NK-92 (cell line): ENCODE data around the gene RYR3.

Experiments
- DNase-seq: peaks from one replicate; lab custom pipeline; 2025; ENCODE audit not compliant: unreplicated experiment; lab: John Stamatoyannopoulos, UW

Gene RYR3

DNA sequence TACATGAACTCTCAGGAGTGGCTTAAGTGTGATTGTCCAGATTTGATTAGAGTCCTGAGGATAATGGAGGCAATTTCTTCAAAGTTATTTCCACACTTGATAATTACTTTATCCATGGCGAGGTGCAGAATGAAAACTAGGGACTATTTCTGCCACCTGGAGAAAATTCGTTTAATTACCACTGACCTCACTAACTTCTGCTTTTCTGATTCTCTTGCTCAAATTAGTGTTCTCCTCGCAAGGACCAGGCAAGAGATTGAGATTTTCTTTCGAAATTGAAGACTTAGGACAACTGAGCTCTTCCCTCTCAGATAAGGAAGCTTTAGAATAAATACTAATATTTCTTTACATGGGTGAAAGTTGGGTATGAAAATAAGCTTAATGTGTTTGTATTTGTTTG is 135.2 kb downstream of the RYR3 start:
- DNase-seq = no peak

DNA sequence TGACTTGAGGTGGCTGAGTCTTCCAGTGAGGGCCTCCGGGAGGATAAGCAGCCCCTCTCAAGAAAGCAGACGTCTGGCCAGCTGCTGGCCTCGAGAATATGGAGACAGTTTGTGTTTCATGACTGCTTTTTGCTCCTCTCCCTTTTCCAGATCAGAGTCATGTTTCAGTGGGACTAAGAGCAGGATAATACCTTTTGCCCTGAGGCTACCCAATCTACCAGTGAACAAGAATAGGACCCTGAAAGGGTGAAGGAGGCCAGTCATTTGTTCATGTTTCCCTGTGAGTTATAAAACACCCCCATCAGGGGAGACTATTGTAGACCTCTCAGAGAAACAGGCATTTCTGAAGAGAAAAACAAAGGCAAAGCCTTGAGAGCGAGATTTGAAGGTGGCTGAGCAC is 137.4 kb downstream of the RYR3 start:
- no peak for DNase-seq

DNA sequence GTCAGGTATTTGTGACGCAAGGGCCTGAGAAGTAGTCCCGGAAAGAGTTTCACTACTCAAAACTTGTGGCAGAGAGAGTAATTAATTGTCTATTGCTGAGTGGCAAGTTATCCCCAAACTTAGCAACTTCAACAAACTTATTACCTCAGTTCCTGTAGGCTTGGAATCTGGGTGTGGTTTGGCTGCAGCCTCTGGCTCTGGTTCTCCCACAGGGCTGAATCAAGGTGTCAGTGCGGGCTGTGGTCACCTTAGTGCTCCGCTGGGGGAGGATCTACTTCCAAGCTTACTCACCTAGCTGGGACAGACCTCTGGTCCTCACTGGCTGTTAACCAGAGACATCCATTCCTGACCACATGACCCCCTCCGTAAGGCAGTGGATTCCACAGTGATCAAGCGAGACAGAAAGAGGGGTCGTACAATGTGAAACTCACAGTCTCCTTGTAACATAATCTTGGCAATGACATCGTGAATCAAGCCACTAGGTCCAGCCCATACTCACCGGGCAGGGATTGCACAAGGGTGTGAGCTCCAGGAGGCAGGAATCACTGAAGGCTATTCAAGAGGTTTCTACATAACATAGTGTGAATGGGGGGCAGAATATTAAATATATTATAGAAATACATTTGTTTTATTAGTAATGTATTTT is 138.3 kb downstream of the RYR3 start:
- no peak for DNase-seq

DNA sequence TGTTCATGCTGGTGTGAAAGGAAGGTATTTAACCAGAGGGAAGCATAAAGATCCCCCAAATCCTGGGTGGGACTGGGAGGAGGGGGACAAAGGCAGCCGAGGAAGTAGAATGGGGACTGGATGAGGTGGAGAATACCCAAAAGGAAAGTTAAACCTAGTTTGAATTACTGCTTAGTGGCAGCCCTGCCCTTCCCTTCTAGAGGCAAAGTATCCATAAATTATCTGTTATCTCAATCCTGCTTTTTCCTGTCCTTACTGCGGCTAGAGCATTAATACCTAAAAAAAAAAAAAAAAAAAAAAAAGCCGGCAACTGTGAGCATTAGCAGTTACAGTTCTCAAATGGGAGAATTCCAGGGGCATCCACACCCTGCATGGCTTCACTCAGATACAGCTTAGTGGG is 139.0 kb downstream of the RYR3 start:
- DNase-seq = no peak

DNA sequence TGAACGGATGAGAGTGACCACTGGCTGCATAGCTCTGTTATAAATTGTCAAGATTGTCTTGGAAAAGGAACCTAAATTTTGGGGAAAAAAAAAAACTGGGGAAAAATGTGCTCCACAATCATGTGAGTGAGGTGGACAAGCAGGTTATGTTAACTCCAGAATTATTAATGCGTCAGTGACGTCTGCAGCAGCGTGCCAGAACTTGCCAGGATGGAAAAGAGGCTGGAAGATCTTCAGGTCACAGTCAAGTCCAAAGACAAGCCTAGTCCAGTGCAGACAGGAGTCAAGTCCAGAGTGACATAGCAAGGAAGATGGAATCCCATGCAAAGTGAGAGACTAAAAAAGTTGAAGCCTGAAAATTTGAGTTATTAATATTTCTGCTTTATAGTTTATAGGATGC is 140.6 kb downstream of the RYR3 start:
- no peak for DNase-seq

DNA sequence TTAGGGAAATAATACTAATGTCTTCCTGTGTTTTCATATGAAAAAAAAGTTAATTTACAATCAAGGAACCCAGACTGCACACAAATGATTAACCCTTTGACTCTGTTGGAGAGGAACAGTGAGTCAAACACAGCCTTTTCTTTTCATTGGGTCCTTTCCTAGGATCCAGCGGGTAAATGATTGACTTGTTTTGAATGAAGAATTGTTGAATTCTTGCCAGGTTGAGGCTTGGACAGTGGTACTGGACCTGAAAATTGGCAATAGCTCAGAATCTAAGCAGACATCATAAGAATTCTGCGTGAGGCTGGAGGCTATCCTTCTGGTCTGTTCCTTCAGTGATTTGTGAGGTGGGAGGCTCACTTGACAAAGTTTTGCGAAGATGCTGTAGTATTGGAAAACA is 143.0 kb downstream of the RYR3 start:
- no peak for DNase-seq

DNA sequence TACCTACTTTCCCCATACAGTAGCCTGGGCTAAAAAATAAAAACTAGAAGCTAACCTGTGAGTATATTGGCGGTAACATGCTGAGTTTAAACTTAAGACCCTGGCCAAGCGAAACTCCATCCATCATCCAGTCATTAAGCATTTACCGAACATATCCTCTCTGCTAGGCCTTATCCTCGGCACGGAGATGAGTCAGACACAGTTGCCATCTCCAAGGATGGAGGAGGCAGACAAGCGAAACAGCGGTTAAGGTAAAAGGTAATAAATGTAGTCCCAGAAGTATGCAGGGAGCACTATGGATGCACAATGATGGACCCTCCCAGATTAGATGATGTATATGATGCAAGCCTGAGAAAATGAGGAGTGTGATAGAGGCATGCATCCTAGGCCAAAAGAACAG is 143.6 kb downstream of the RYR3 start:
- DNase-seq = no peak

DNA sequence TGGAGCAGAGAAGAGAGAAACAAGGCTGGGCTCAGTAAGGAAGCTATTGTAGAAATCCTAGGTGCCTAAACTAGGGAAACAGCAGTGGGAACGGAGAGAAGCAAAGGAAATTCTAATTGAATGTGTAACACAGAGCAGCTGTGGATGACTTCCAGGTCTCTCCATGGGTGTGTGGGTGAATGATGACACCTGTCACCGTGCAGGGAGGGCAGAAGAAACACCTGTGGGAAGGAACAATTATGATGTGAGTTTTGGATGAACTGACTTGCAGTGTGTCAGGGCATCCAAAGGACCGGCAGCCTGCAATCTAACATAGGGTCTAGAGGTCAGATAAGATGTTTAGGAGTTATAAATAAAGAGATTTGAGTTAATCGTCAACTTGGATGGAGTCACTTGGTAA is 144.2 kb downstream of the RYR3 start:
- DNase-seq = no peak

DNA sequence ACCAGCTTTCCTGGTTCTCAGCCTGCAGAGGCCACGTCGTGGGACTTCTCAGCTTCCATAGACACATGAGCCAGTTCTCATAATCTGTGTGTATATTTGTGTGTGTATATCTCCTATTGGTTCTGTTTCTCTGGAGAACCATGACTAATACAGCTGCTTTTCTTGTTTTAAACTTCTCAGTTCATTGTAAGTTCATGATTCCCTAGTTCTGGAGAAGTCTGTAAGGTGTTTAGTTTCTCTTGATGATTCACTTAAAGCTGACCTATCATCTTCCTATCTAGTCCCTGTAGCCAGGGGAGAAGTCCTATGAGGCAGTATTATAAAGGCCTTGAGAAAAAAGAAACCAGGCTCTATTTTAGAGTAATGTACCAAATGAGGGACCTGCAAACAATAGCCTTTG is 147.7 kb downstream of the RYR3 start:
- DNase-seq = no peak

DNA sequence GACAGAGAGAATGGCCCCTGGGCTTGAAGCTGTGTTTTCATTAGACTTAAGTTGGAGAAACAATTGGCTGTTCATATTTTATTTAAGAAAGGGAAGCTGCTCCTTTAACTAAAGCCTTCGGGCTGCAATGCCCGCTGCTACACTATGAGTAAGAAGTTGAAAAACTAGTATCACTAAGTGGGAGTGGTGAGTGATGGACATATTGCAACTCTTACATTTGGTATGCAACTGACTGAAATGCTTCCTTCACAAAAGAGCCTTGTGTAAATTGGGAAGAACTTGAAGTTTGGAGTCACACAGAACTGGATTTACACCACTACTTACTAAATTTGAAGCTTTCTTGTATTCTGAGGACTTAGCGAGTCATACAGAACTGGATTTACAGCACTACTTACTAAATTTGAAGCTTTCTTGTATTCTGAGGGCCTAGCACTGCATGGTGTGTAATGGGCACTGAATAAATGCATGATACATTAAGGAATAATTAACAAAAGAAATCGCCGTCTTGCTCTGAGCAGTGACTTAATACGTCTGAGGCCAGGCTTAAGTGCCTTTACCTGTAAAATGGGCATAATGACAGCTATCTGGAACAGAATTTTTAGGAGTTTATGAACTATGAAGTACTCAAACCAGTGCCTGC is 149.5 kb downstream of the RYR3 start:
- DNase-seq = no peak

DNA sequence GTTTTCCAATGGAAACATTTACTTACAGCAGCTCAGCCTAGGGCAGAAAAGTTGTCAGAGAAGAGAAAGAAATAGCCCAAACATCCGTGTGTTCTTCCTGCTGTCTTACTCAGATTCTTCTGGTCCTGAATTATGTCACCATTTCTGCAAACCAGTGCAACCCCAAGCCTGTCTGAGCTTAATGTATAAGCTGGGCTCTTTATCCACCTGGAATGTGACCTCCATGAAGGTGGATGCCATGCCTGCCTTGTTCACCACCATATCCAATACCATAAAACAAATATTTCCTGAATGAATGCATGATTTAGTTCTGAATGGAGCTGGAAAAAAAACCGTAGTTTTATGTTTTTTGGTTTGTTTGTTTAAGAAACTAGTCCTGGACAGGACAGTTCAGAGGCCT is 150.9 kb downstream of the RYR3 start:
- no peak for DNase-seq

DNA sequence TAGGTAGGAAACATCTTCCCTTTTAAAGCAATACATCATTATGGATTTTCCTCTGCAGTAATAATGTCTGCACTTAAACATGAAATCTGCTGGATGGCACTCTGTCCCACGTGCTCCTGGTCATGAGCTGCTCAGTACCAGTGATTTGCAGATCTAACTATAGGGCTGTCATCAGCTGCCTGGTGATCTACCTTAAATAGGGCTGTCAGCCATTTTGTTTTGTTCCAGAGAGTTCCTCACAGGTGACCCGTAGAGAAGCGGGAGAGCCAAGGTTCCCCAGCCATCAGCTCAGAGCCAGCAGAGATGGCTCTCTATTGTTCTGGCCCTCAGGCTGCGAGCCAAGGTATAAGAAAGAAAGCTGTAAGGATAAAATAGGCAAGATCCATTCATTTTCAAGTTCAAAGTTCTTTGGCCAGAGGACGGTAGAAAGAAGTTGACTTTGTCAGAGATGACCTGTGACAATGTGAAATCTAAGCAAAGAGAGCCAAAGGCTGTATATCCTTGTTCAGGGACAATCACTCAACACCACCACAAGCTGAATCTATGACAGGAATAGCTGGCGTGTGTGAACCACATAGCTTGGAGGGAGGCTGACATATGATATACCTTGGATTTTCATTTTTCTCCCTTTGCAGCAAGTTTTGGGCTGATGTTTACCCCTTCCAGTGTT is 156.5 kb downstream of the RYR3 start:
- no peak for DNase-seq

DNA sequence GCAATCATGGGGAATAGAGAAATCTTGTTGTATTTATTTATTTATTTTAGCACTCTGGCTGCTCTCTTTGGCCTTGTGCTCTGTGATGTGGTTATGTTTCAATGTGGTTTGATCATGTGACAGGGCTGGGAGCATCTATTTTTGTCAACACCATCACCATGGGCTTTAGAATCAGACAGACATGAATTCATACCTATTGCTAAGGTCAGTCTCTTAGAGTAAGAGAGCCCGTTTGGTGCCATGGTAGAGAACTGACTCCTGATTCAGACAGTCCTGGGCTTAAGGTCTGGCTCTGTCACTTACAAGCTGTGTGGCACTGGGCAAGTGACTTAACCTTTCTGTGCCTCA is 157.0 kb downstream of the RYR3 start:
- no peak for DNase-seq

DNA sequence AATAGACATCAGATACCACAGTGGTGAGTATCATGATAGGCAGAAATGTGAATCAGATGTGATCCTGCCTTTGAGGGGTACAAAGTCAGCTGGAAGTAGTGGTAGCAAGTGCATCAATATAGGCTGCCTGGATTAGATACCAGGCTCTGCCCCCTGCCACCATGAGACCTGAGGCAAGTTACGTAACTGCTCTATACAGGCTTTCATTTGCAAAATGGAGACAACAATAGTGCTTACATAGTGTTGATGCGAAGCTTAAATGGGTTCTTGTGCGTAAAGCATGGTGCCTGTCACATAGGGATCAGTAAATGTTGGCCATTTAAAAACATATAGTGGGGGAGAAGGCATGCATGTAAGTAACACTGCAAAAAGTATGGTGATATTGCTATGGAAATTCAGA is 158.0 kb downstream of the RYR3 start:
- DNase-seq = no peak

DNA sequence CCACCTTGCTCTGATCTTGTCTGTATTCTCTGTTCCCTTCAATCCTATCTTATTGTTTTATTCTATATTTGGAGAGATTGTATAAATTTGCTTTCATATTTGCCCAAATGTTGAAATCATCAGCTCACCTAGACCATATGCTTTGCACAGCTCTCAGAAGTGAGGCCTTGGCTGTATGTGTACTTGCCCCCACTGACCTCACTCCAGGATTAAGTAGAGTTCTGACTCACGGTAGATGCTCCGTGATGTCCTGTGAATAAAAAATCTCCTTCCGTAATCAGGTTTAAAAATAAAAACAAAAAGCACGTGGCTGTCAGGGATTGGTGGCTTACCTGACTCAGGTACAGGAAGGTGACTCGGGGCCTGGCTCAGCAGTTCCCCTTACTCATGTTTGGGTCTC is 162.2 kb downstream of the RYR3 start:
- DNase-seq = no peak

DNA sequence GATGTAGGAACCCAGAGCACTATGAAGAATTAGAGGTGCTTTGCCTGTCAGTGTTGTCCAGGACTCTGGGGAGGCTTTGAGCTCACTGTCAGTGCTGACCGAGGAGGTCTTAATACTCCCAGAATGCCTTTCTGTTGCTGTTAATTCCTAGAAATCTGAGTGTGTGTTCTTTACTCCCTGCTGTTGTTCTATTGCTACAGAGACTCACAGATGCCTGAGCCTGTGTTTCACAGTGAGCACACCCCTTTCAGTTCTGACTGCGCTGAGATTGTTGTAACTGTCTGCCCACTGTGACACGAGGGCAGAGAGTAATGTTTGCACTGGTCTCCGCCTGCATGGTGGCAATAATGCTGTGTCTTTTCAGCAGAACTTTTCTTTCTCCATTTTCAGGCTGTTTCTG is 162.9 kb downstream of the RYR3 start:
- no peak for DNase-seq

DNA sequence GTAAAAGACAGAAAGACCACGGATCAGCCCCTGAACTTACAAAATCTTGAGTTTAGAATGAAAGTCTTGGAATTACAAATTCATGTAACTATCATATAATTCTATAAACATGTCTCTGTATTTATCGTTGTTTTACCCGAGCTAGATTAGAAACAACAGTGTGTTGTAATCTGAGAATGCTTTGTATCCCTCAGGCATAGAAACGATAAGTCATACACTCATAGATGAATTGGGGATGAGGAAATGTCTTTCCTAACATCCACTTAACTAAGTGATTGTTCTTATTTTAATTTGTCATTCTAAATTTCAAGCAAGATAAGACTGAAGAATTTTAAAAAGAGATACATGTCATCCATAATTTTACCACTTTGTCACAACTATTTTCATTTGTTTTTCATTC is 165.3 kb downstream of the RYR3 start:
- no peak for DNase-seq

DNA sequence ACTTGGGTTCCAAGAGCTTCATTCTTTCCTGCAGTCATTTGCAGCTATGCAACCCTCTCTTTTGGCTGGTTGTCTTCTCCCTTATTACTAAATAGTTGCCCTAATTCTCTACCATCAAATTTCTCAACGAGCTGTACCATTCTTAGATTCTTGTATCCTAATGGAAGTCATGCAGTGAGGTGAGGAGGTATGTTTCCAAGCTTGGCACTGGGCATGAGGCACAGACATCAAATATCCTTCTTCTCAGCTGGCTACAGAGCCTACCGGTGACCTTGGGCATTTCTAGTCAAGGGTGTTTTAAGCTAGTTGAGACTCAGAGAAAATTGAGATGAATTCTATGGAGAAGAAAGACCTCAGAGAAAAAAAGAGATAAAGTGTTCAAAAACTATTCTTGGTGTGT is 166.1 kb downstream of the RYR3 start:
- DNase-seq = no peak

DNA sequence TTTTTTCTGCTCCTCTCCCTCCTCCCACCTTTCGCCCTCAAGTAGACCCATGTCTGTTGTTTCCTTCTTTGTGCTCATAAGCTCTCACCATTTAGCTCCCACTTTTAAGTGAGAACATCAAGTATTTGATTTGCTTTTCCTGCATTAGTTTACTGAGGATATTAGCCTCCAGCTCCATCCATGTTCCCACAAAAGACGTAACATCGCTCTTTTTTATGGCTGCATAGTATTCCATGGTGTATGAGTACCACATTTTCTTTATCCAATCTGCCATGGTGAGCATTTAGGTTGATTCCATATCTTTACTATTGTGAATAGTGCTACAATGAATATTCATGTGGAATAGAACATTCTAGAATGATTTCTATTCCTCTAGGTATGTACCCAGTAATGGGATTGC is 178.6 kb downstream of the RYR3 start:
- no peak for DNase-seq

DNA sequence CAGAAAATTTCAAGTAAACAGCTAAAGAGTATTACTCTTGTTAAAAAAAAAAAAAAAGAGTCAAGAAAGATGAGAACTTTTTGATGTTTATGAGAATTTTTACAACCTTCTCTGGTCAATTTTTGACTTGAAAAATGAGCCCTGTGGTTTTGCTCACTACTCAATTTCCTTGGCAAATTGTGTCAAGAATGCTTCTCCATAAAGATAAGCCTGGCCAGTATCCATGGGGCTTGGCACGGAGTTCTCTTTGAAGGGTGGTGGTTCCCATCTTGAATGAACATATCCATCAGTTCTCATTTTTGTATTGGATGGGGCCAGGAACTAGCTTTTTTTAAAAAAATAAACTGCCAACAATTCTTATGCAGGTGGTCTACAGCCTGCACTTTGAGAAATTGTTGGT is 179.9 kb downstream of the RYR3 start:
- DNase-seq = no peak

DNA sequence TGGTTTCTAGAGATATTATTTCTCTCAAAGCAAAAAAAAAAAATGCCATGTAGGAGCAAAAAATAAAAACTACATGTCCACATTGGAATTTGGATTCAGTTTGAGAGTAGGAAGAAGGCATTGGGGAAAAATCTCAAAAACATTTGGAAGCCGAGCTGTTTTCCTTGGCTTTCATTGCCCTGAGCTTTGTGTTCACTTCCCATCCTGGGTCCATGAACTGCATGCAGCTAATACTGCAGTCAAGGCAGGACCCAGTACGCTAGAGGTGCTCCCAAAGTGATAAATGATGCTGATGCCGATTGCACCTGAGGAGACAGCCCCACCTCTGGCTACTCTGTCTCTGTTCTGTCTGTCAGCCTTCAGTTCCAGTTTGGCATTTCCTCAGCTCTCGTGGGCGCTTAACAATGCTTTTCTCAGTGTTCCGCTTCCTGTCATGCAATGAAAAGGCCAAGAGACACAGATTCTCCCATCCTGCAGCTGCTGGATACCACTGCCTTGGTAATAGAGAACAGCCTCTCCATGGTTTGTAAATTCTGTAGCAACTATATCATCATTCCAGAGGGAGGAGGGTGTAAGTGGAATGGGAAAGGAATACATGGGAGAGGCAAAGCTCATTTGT is 181.8 kb downstream of the RYR3 start:
- DNase-seq = no peak

DNA sequence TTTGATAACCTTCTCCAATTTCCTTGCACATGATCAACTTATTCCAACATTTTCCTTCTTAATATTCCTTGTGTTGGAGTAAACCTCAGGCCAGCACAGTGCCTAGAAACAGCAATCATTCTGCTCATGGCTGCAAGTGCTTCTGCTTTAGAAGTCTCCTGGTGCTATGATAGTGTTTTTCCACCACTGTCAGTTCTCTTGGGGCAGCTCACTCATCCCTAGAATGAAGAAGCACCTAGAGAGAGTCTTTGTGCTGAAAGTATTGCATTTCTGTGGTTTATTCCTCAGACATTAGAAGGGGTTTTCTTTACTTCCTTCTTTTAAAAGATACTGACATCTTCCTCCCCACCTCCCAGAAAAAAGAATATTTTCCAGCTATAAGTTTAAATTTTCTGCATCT is 183.5 kb downstream of the RYR3 start:
- no peak for DNase-seq
